IMR-90 (cell line): ENCODE data around the gene TCL1A.

Source experiments
- CHD1 ChIP-seq: IDR thresholded peaks from 2 replicates; pipeline ENCODE4 v1.6.1; 2012; ENCODE audit warnings: low read depth, low read length, improper control_type of control experiment
- MAZ ChIP-seq: IDR thresholded peaks from 2 replicates; pipeline ENCODE4 v1.6.1; 2012; ENCODE audit warnings: low read depth, mild to moderate bottlenecking, low read length, improper control_type of control experiment, moderate library complexity, borderline replicate concordance
- MXI1 ChIP-seq: IDR thresholded peaks from 2 replicates; pipeline ENCODE4 v1.6.1; 2012; ENCODE audit warnings: low read depth, mild to moderate bottlenecking, low read length, moderate library complexity, borderline replicate concordance
- POLR2A ChIP-seq: IDR thresholded peaks from 2 replicates; pipeline ENCODE4 v1.6.1; 2012; ENCODE audit warnings: mild to moderate bottlenecking, low read depth, low read length
- RAD21 ChIP-seq: IDR thresholded peaks from 2 replicates; pipeline ENCODE4 v1.6.1; 2012; ENCODE audit warnings: low read length, improper control_type of control experiment
- SMC3 ChIP-seq: fragments of 150-350 bp; IDR thresholded peaks from 2 replicates; pipeline ENCODE4 v1.6.1; 2016; ENCODE audit warnings: low read depth, mild to moderate bottlenecking, antibody characterized with exemption, low read length, moderate library complexity
- TF ChIP-seq, protein P1 (sequence below): conservative IDR thresholded peaks from 2 replicates; pipeline ENCODE4 v1.5.1; 2012; ENCODE audit warnings: mild to moderate bottlenecking, low read depth, low read length, improper control_type of control experiment
- TF ChIP-seq, protein P2 (sequence below): fragments of 150-350 bp; IDR thresholded peaks from 2 replicates; pipeline ENCODE4 v1.6.1; 2016; ENCODE audit warnings: low read depth, mild to moderate bottlenecking, low read length, moderate library complexity, borderline replicate concordance

DNA sequence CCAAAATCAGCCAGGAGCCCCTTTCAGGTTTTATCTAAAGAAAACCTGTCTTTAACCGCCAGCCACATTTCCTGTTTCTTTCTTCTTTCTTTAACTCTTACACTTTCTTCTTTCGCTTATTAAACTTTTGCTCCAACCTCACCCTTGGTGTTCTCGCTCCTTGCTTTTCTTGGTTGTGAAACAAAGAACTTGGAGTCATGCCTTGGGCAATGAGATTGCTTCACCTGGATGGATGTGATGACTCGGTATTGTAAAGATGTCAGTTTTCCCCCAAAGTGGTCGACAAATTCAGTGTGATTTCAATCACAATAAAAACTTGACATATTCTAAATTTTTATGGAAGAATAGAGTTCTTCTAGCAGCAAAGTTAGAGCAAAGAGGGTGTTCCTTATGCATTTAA is 16.2 kb upstream of the TCL1A start:
- TF ChIP-seq, protein P1, sequence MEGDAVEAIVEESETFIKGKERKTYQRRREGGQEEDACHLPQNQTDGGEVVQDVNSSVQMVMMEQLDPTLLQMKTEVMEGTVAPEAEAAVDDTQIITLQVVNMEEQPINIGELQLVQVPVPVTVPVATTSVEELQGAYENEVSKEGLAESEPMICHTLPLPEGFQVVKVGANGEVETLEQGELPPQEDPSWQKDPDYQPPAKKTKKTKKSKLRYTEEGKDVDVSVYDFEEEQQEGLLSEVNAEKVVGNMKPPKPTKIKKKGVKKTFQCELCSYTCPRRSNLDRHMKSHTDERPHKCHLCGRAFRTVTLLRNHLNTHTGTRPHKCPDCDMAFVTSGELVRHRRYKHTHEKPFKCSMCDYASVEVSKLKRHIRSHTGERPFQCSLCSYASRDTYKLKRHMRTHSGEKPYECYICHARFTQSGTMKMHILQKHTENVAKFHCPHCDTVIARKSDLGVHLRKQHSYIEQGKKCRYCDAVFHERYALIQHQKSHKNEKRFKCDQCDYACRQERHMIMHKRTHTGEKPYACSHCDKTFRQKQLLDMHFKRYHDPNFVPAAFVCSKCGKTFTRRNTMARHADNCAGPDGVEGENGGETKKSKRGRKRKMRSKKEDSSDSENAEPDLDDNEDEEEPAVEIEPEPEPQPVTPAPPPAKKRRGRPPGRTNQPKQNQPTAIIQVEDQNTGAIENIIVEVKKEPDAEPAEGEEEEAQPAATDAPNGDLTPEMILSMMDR: no peak
- TF ChIP-seq POLR2A (no peak), SMC3 (no peak), RAD21 (no peak), MAZ (no peak), CHD1 (no peak), MXI1 (no peak)
- TF ChIP-seq, protein P2, sequence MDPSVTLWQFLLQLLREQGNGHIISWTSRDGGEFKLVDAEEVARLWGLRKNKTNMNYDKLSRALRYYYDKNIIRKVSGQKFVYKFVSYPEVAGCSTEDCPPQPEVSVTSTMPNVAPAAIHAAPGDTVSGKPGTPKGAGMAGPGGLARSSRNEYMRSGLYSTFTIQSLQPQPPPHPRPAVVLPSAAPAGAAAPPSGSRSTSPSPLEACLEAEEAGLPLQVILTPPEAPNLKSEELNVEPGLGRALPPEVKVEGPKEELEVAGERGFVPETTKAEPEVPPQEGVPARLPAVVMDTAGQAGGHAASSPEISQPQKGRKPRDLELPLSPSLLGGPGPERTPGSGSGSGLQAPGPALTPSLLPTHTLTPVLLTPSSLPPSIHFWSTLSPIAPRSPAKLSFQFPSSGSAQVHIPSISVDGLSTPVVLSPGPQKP: no peak
